Liver (tissue), 3 donors: ENCODE data around the gene DICER1.

Experiments used
- EGR1 ChIP-seq, 2 donors: IDR thresholded peaks; 2 replicates each; pipeline ENCODE4 v1.6.1; 2016 to 2018; ENCODE audit warnings: antibody characterized with exemption in 2 of 2, low read depth in 2 of 2
- FOXA2 ChIP-seq: IDR thresholded peaks from 2 replicates; pipeline ENCODE4 v1.6.1; 2016; ENCODE audit warnings: antibody characterized with exemption
- GABPA ChIP-seq, 2 donors: IDR thresholded peaks in 1 of 2; conservative IDR thresholded peaks in 1 of 2; 2 replicates each; pipeline ENCODE4 v1.6.1; 2016; ENCODE audit warnings: antibody characterized with exemption in 2 of 2, mild to moderate bottlenecking in 1 of 2, moderate library complexity in 1 of 2
- HNF4A ChIP-seq, 2 donors: conservative IDR thresholded peaks; 2 replicates each; pipeline ENCODE4 v1.6.1; 2016; ENCODE audit warnings: antibody characterized with exemption in 2 of 2, mild to moderate bottlenecking in 2 of 2
- JUND ChIP-seq, 2 donors: IDR thresholded peaks; 2 replicates each; pipeline ENCODE4 v1.6.1; 2016; ENCODE audit warnings: antibody characterized with exemption in 2 of 2
- MAX ChIP-seq: IDR thresholded peaks from 2 replicates; pipeline ENCODE4 v1.6.1; 2016; ENCODE audit warnings: antibody characterized with exemption
- RAD21 ChIP-seq, 2 donors: IDR thresholded peaks; 2 replicates each; pipeline ENCODE4 v1.6.1; 2016; ENCODE audit warnings: antibody characterized with exemption in 2 of 2, mild to moderate bottlenecking in 2 of 2
- TAF1 ChIP-seq: conservative IDR thresholded peaks from 2 replicates; pipeline ENCODE4 v1.6.1; 2016; ENCODE audit warnings: antibody characterized with exemption, mild to moderate bottlenecking
- YY1 ChIP-seq: IDR thresholded peaks from 2 replicates; pipeline ENCODE4 v1.6.1; 2016; ENCODE audit warnings: antibody characterized with exemption, mild to moderate bottlenecking
- ZBTB33 ChIP-seq: IDR thresholded peaks from 2 replicates; pipeline ENCODE4 v1.6.1; 2016; ENCODE audit warnings: antibody characterized with exemption
- TF ChIP-seq, protein P1 (sequence below): fragments of 150-350 bp; IDR thresholded peaks from 2 replicates; pipeline ENCODE4 v1.5.1; 2017; ENCODE audit warnings: improper control_type of control experiment, low read depth, low read length; ENCODE audit not compliant: missing input control
- donor health status: healthy.
- donor health status: healthy.

GRCh38 chr14:95151561-95151960, 5.8 kb downstream of the DICER1 start:
- TF ChIP-seq, protein P1, sequence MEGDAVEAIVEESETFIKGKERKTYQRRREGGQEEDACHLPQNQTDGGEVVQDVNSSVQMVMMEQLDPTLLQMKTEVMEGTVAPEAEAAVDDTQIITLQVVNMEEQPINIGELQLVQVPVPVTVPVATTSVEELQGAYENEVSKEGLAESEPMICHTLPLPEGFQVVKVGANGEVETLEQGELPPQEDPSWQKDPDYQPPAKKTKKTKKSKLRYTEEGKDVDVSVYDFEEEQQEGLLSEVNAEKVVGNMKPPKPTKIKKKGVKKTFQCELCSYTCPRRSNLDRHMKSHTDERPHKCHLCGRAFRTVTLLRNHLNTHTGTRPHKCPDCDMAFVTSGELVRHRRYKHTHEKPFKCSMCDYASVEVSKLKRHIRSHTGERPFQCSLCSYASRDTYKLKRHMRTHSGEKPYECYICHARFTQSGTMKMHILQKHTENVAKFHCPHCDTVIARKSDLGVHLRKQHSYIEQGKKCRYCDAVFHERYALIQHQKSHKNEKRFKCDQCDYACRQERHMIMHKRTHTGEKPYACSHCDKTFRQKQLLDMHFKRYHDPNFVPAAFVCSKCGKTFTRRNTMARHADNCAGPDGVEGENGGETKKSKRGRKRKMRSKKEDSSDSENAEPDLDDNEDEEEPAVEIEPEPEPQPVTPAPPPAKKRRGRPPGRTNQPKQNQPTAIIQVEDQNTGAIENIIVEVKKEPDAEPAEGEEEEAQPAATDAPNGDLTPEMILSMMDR = no peak
- TF ChIP-seq RAD21 (IDR thresholded peaks at IDR 0.05) (no peak), JUND (IDR thresholded peaks at IDR 0.05) (no peak), TAF1 (no peak), ZBTB33 (no peak), YY1 (no peak), GABPA (IDR thresholded peaks at IDR 0.05 in 1 of 2, conservative IDR thresholded peaks at IDR 0.05 in 1 of 2) (no peak), MAX (no peak), HNF4A (conservative IDR thresholded peaks at IDR 0.05) (no peak), FOXA2 (no peak), EGR1 (IDR thresholded peaks at IDR 0.05; ENCODE audit: low read depth in 2 of 2) (no peak)
